Stimulated activated CD8-positive, alpha-beta memory T cell treated with anti-CD3 and anti-CD28 coated beads, Interleukin-15, amount 100 ng/mL, for 1 hour (primary cell): ENCODE results near the gene TRIM14.
"Not testable (repeated sequence)": the region's sequence is repeated elsewhere in the genome, so short reads cannot be mapped to it uniquely, and the experiment has no call there.

ENCODE experiments used
- DNase-seq: peaks from one replicate; pipeline ENCODE4 v3.0.0-alpha.2; 2020; ENCODE audit warnings: low read depth

TRIM14 gene

DNA sequence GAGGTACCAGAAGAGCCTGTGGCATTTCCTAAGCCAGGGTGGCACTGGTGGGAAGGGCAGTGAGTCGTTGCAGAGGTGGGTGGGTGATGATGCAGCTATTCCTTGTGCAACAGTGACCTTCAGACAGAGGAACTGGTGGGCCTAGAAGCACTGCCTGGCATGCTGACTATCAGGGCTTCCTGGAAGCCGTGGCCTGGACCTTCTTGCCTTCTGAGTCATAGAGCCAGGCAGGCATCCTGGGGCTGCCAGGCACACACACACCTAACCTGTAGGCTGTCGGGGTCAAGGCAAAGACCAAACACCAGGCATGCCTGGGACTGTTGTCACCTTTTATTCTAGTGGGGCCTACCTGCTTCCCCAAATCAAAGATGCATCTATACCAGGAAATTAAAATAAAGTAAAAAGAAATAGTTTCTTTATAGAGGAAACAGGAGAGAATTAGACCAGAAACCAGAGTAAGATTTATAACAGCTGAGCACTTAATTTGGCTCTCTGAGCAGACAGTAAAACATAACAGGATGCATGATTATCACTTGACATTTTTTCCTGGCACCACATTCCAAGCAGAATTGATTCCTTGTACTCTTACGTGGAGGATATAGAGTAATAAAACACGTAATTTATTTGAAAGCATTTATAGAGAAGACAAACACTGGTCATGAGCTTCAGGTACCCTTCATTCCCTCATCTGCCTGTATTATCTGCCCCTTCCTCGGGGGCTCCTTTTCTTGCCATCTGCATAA is 37.4 kb downstream of the TRIM14 start:
- no peak for DNase-seq

DNA sequence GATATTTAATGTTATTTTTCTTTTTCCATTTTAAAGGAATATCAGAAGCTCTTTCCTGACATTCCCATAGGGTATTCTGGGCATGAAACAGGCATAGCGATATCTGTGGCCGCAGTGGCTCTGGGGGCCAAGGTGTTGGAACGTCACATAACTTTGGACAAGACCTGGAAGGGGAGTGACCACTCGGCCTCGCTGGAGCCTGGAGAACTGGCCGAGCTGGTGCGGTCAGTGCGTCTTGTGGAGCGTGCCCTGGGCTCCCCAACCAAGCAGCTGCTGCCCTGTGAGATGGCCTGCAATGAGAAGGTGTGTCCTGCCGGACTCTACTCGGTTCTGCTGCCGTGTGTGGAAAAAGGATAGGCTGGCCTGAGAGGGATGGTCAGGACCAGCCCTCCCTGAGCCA is 38.2 kb downstream of the TRIM14 start:
- DNase-seq, result no peak

DNA sequence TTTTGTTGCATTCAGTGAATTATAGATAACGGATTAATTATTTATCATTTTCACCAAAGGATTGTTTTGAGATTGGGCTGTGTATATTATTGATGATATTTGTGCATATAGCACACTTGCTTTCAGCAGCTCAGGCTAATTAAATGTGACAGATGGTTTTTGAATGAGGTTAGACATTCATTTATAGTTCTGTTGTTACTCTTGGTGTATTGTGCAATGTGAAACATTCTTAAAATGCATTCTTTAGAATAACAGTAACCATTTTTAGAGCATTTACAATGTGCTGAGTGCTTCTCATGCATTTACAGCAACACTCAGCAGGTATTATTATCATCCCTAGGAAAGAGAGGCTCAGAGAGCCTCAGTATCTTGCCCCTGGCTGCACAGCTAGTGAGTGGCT is 38.7 kb downstream of the TRIM14 start:
- no peak for DNase-seq

DNA sequence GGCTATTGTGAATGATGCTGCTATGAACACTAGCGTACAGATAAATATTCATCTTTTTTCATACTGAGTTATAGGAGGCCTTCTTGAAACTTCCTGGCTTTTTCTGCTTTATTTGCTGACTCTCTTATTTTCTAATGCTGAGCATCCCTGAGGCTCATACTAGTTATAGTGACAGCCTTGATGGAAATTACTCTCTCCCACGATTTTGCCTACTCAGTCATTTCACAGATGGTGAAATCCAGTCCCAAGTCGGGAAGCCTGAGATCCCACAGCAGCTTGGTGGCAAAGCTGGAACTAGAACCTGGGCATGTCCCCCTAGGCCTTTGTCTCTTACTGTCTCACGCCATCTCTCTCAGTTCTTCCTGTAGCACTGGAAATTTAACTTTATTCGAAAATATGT is 40.1 kb downstream of the TRIM14 start:
- no peak for DNase-seq

DNA sequence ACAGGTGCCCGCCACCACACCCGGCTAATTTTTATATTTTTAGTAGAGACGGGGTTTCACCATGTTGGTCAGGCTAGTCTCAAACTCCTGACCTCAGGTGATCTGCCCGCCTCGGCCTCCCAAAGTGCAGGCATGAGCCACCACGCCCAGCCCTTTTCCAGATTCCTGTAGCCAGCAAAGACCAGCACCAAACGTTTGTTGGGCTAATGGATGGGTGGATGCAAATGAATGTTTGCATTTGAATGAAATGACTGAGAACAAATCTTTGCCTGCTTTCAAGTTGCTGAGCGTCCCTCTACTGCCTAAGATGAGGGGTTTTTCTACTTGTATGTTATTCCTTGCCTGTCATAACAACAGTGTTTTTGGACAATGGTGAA is 42.5 kb downstream of the TRIM14 start:
- DNase-seq, result not testable (repeated sequence)

DNA sequence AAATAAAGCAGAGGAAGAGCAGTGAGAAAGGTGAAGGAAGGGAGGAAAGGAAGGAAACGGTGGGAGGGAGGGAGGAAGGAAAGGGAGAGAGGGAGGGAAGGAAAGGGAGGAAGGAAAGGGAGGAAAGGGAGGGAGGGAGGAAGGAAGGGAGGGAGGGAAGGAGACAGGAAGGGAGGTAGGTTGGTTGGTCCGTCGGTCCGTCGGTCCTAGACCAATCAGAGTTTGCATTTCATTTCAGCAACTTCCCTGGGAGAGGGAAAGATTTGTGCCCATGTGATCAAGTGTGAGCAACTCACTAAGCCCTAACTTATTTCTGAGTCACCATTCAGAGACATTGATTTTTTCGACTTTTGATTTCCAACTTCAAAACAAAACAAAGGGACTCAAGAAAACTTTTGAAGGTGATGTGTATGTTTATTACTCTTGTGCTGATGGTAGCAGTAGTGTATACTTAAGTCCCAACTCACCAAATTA is 43.7 kb downstream of the TRIM14 start:
- DNase-seq, result no peak

DNA sequence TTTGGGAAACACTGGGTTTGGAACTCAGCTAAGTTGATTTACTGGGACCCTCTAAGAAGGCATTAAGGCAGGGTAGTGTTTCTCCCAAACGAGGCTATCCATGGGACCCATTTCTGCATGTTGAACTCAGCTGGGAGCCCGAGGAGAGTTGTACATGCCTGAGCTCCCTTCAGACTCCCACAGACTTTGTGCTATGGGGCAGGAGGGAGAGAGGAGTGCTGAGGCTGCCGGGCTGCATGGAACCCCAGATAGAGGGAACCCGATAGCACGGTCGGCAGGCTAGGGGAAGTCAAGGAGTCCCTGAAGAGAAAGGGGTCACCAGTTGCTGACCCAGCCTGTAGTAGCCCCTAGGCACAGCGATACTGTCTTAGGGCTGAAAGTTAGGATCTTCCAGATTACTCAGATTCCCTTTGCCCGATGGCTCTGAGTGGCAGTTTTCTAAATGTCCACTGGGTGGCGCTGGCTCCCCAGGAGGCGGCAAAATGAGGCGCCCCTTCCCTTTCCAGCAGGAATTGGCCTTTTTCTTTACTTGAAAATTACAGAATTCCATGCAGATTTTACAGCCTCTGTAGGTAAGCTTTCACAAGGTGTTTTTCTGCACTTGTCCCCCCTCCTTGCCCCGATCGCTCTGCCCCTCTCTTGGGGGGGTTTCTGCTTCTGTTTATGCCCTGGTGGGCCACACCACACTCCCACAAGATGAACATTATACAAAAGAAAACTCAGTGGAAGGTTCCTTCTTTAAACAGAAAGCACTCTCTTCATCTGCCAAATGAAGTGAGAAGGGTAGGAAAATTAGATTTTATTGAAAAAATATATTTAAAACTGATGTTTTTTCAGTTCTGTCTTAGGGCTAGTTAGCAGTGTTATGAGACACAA is 44.7 kb downstream of the TRIM14 start:
- peak; percentile 51 for DNase-seq

DNA sequence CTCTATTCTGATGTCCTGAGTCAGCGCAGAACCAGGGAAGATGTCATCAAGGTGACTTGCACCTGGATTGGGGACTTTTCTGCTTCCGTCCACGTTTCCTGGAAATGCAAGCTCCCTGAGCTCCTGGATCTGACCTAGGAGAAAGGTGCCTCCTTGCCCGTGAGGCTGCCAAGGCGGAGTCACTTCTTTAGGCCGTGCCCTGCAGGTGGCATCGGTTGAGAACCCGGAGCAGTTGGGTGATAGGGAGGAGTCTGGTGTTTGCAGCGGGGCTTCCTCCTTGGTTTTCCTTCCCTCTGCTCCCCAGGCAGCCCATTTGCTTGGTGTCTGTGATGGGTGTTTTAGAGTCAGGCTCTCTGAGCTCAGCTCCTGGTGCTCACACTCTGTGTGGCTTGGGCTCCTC is 47.3 kb downstream of the TRIM14 start:
- DNase-seq, result no peak

DNA sequence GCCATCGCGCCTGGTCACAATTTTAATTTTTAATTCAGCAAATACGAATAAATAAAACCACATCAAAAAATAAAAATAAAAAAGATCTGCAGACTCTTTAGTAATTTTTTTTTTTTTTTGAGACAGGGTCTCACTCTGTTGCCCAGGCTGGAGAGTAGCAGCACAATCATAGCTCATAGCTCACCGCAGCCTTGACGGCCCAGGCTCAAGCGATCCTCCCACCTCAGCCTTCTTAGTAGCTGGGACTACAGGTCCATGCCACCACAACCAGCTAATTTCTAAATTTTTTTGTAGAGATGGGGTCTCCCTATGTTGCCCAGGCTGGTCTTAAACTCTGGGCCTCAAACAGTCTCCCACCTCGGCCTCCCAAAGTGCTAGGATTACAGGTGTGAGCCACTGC is 48.3 kb downstream of the TRIM14 start:
- DNase-seq, result no peak

DNA sequence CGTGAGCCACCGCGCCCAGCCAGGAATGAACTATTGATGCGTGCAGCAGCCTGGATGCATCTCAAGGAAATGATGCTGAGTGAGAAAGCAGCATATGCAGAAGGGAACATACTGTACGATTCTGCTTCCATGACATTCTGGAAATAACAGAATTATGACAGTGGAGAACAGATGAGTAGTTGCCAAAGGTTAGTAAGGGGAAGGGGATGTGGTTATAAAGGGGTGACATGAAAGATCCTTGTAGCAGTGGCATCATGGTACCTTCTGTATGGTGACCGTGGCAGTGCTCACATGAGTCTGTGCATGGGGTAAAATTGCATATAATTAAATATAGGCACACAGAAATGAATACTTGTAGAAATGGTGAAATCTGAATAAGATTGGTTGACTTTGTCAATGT is 49.5 kb downstream of the TRIM14 start:
- DNase-seq, result no peak

DNA sequence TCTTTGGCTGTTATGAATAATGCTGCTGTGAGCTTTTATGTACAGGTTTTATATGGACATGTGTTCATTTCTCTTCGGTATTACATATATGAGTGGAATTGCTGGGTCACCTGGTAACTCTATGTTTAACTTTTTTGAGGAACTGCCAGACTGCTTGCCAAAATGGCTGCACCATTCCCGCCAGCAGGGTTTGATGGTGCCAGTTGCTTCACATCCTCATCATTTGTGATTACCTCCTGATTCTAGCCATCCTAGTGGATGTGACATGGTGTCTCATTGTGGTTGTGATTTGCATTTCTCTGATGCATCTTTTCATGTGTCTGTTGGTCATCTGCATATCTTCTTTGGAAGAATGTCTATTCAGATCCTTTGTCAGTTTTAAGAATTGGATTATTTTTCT is 51.8 kb downstream of the TRIM14 start:
- DNase-seq, result no peak

DNA sequence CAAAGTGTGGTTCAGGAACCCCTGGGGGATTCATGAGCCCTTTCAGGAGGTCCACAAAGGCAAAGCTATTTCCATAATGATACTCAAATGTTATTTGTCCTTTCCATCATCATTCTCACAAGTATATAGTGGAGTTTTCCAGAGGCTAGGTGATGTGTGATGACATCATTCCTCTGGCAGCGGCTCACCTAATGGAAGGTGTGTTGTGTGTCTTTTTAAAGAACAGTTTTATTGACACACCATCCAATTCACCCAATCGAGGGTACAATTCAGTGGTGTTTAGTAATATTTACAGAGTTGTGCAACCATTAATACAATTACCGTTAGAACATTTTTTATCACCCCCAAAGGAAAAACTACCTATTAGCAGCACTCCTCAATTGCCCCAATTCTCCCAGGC is 52.8 kb downstream of the TRIM14 start:
- no peak for DNase-seq

DNA sequence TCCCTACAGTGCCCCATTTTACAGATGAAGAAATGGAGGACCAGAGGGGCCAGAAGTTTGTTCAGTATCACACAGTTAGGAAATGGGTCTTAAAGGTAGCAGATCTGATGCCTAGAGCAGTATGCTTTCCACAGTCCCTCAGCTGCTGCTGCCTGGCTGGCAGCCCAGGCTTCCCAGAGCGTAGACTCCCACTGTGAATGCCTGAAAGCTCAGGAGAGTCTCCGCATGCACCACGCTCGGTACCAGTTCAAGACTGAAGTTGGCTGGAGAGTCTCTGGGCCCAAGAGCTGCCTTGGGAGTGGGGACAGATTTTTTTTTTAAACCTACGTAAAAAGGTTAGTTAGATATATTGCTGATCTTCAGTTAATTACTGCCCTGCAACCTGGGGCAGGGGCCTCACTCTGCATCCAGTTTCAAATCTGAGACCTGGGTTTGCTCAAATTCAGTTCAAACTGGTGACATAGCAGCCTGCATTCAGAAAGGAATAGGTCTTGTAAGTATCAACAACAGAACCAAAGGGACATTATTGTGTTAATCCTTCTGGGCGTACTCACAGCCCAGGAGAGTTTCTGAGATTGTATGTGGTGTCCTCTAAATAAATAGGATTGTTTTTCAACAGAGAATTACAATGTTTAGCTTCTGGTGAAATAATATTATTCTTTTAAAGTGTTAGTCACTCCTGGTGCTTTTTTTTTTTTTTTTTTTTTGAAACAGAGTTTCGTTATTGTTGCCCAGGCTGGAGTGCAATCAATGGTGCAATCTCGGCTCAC is 54.2 kb downstream of the TRIM14 start:
- no peak for DNase-seq

DNA sequence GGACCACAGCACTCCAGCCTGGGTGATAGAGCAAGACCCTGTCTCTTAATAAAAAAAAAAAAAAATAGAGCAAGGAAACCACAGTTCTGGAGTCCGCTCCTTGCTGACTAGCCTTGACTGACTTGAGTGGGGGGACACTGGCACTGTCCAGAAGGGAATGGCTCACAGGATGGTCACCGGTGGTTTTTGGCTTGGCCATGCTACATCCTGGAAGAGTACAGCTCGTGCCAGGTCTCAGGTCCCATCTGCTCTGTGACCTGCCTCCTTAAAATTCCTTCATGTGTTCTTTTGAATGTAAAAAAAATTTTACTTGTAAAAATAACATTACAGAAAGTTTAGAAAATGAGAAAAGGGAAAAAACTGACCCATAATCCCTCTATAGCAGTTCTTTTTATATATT is 56.9 kb downstream of the TRIM14 start:
- DNase-seq, result no peak

DNA sequence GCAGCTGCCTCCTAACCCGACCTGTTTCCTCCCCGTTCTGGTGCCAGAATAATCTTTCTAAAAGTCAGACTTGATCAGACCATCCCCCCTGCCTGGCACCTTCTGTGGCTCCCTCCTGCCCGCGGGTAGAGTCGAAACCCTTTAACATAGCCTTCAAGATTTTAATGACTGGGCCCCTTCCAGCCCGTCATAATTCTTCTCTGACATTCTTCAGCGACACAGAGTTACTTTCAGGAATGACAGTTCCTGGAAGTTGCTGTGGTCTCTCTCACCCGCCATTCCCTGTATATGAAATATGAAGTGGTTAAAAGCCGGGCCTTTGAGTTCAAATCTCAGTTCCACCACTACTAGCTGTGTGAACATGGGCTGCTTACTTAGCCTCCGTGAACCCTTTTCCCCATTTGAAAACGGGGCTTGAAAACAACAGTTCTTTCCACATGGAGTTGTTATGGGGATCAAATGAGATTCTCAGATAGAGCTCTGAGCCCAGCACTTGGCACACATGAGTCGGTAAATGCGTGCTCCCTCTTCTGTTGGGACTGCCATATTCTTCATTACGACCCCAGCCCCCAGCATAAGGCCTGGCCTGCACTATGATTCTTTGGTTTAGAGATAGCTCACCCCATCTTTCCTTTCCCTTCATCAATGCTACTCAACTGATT is 61.8 kb downstream of the TRIM14 start:
- DNase-seq, result no peak

DNA sequence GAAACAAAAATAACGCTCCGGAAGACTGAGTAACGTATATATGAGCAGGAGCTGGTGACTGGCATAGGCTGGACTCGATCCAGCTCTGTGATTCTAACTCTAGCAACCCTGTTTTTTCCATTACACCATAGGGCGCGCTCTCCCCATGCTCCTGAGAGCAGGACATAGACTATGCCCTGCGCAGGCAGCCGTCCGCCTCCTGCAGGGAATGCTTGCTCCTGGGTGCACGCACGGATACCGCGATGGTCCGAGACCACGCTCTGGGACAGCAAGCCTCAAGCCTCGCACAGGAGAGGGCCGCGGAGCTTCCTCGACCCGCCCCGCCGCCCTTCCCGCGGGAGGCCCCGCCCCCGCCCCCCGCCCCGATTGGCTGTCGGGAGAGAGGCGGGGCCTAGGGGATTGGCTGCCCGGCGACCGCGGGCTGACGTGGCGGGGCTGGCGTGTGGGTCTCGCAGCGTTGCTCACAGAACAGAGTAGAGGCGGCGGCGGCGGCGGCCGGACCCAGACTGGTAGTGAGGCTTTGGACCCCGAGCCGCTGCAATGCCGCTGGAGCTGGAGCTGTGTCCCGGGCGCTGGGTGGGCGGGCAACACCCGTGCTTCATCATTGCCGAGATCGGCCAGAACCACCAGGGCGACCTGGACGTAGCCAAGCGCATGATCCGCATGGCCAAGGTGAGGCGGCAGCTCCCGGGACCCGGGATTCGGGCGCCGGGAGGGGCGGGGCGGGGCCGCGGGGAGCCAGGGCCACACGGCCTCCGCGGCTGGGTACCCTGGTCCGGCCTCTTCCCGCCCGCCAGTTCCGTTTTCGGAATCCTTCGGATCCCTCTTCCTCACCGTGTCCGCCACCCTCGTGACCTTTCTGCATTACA is 62.5 kb downstream of the TRIM14 start, which contains the start of gene NANS:
NANS (plus strand) TSS at position 464 of the 869 bp plus-strand sequence; CDS start at position 541, 77 bp downstream.
- peak; percentile 74 for DNase-seq

DNA sequence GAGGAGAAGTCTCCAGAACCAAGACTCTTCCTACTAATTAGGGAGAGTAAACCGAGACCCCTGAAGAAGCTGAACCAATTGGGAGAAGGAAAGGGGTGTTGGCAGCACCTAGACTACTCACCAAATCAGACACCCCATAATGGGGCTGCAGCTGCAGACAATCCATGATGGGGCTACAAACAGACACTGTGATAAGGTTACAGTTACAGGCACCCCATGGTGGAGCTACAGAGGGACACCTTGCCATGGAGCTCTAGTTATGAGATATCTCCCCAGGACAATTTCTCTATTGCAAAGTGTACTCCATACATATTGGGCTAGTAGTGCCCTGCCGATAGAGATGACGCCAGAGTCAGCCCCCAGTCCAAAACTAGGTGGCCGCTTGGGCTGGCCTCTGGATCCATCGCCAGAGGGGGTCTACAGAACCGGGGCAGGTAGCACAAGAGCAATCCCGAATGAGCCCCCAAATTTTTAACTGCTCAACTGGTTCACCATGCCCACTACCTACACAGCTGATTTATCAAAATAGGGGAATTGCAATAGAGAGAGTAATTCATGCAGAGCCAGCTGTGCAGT is 64.6 kb downstream of the TRIM14 start:
- no peak for DNase-seq

DNA sequence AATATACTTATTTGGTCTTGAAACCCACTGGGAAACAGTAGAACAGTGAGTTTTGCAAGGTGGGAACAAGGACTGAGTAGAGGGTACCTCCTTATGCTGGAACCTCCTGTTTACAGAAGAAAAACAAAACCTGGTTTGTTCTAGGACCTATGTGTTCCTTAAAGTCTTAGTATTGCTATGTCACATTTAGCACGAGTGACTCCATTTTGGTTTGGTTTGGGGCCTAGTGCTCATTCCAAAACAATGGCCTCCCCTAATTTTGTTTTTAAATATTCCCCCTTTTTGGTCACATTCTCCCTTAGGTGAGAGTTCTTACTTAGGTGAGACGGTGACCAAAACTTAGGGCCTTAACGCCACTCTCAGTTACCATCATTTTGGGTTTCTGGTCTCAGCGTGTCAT is 68.7 kb downstream of the TRIM14 start:
- DNase-seq, result no peak

DNA sequence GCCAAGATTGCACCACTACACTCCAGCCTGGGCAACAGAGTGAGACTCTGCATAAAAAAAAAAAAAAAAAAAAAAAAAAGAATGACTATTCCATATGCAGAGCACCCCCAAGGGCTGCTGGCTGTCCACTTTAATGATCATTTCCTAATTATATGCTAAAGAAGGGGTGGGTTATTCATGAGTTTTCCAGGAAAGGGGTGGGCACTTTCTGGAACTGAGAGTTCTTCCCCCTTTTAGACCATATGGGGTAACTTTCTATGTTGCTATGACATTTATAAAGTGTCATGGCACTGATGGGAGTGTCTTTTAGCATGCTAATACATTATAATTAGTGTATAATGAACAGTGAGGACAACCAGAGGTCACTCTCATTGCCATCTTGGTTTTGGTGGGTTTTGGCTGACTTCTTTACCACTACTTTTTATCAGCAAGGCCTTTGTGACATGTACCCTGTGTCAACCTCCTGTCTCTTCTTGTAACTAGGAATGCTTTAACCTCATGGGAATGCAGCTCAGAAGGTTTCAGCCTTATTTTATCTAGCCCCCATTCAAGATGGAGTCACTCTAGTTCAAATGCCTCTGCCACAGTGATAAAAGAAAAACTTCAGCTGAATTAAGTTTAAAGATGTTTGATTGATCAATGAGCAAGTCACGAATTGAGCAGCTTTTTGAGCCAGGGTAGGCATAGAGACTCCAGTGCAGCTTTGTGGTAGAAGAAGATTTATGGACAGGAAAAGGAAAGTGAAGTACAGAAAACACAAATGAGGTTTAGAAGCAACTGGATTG is 69.5 kb downstream of the TRIM14 start:
- no peak for DNase-seq

DNA sequence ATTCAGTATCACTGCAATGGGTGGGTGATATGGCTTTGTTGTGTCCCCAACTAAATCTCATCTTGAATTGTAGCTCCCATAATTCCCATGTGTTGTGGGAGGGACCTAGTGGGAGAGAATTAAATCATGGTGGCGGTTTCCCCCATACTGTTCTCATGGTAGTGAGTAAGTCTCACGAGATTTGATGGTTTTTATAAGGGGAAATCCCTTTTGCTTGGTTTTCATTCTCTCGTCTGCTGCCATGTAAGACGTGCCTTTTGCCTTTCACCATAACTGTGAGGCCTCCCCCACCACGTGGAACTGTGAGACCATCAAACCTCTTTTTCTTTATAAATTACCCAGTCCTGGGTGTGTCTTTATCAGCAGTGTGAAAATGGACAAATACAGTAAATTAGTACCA is 72.0 kb downstream of the TRIM14 start:
- no peak for DNase-seq
